Measurements from ENCODE around the gene ASB5.

The ASB5 gene

GRCh38 chr4:176277162-176277904 is 8.3 kb upstream of the ASB5 start:
- DNase-seq = peak; percentile 17 to 25

GRCh38 chr4:176276710-176277109 is 7.7 kb upstream of the ASB5 start:
- no peak for DNase-seq

GRCh38 chr4:176274441-176274840 is 5.4 kb upstream of the ASB5 start:
- DNase-seq = no peak

GRCh38 chr4:176273736-176274135 is 4.7 kb upstream of the ASB5 start:
- DNase-seq = no peak

GRCh38 chr4:176272799-176273198 is 3.8 kb upstream of the ASB5 start:
- no peak for DNase-seq

GRCh38 chr4:176271749-176272148 is 2.7 kb upstream of the ASB5 start:
- DNase-seq = no peak

GRCh38 chr4:176270669-176271068 is 1.6 kb upstream of the ASB5 start:
- DNase-seq = no peak

- DNase-seq = no peak
Observed at GRCh38 chr4:176266026-176266425, 3.0 kb downstream of the ASB5 start.

GRCh38 chr4:176262243-176262642 is 6.8 kb downstream of the ASB5 start:
- no peak for DNase-seq

GRCh38 chr4:176261481-176261880 is 7.5 kb downstream of the ASB5 start:
- no peak for DNase-seq

- DNase-seq = no peak
Observed at GRCh38 chr4:176261018-176261417, 8.0 kb downstream of the ASB5 start.

GRCh38 chr4:176259330-176260090 is 9.5 kb downstream of the ASB5 start:
- no peak for DNase-seq

GRCh38 chr4:176258135-176258534 is 10.9 kb downstream of the ASB5 start:
- no peak for DNase-seq

- no peak for DNase-seq
Observed at GRCh38 chr4:176256921-176257320, 12.1 kb downstream of the ASB5 start.

GRCh38 chr4:176242764-176243347 is 26.2 kb downstream of the ASB5 start:
- no peak for DNase-seq

- DNase-seq = no peak
Observed at GRCh38 chr4:176241703-176242102, 27.3 kb downstream of the ASB5 start.

- DNase-seq = no peak
Observed at GRCh38 chr4:176238826-176239225, 30.2 kb downstream of the ASB5 start.

- DNase-seq = no peak
Observed at GRCh38 chr4:176238157-176238610, 30.8 kb downstream of the ASB5 start.

GRCh38 chr4:176236946-176237345 is 32.1 kb downstream of the ASB5 start:
- DNase-seq = no peak

GRCh38 chr4:176230836-176231235 is 38.2 kb downstream of the ASB5 start:
- DNase-seq = no peak

GRCh38 chr4:176229645-176230044 is 39.4 kb downstream of the ASB5 start:
- no peak for DNase-seq

- no peak for DNase-seq
Observed at GRCh38 chr4:176226736-176227135, 42.3 kb downstream of the ASB5 start.

- DNase-seq = no peak
Observed at GRCh38 chr4:176223561-176223960, 45.5 kb downstream of the ASB5 start.

GRCh38 chr4:176222149-176222548 is 46.9 kb downstream of the ASB5 start:
- DNase-seq = no peak

Data from activated CD4-positive, alpha-beta T cell treated with anti-CD3 and anti-CD28 coated beads, Interleukin-2, amount 50 U/mL, for 48 hours (primary cell).